Choroid plexus epithelial cell (primary cell): ENCODE data around the gene GRIN3B.
"Not testable (repeated sequence)": the region's sequence is repeated elsewhere in the genome, so short reads cannot be mapped to it uniquely, and the experiment has no call there.

Experiments
- DNase-seq: peaks from one replicate; pipeline ENCODE4 v3.0.0-alpha.2; 2010; ENCODE audit warnings: low read depth
- H3K4me3 ChIP-seq: 2 replicates; pipeline ENCODE4 v1.5.1; 2011; ENCODE audit warnings: low read depth, mild to moderate bottlenecking, control low read depth, low read length, moderate library complexity
- CTCF ChIP-seq: conservative IDR thresholded peaks from 2 replicates; pipeline ENCODE4 v1.5.1; 2011; ENCODE audit warnings: low read depth, mild to moderate bottlenecking, control low read depth, inconsistent platforms, low read length, moderate library complexity

The GRIN3B gene

GRCh38 chr19:954672-955494 lies 45.3 kb upstream of the GRIN3B start:
- H3K4me3 ChIP-seq, result no peak overlapping the region
- no peak for TF ChIP-seq CTCF
- peak; percentile 24 for DNase-seq

DNA sequence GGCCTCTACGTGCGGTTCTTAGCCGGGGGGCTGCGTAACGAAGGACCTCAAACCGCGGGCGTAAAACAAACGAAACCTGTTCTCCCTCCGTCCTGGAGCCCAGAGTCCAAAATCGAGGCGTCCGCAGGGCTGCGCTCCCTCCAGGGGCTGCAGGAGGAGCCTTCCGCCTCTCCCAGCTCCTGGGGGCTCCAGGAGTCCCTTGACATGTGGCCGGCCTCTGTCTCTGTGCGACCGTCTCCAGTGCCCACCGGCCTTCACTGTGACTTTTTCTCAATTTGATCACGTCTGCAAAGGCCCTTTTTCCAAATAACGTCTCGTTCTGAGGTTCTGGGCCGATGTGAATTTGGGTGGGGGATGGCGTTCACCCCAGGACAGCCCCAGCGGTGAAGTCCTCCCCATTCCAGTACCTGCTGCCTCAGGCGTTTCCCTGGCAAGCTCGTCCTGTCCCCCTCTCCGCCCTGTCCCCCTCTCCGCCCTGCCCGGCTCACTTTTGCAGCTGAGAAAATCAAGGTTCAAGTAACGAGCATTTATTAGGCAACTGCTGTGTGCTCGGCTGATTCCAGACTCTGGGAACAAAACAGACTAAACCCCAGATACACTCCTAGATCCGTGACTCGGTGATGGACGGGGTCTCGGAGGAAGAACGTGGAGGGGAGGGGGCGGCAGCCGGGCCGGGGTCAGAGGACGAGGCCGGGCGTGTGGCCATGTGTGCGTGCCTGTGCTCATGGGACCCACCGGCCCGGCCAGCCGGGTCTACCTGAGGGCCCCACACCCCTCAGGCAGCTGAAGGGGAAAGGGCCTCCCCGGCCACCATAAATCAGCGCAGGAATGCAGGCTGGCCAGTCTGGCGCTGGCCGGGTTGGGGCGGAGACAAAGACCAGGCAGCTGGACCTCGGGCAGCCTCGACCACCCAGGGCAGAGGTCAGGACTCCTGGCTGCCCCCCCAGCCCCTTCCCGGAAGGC lies 44.1 kb upstream of the GRIN3B start:
- no peak for DNase-seq
- no peak for TF ChIP-seq CTCF
- H3K4me3 ChIP-seq, result no peak overlapping the region

DNA sequence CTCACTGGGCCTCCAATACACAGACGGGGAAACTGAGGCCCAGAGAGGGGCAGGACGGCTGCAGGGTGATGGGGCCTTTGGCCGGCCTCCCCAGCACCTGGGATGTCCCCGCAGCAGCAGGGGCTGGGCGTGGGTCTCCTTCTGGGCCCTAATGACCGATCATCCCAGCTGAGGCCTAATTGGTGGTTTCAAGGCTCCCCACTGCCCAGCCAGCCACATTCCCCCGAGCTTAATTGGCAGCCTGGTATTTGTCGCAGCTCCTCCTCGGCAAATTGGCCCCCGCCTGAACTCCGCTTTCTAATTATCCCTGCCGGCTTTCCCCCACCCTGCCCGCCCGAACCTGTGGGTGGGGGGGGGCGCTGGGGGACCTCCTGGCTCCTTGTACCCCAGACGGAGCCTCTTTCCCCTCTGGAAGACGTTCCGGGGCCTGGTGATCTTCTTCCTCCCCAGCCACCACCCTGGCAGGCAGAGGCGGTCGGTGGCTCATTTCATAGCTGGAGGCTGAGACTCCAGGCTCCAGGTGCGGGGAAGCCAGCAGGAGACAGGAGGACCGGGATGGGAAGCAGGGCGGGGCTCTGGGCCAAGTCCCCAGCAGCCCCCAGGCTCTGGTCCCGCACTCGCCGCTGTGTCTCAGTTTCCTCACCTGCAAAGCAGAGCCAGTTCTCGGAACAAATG lies 43.3 kb upstream of the GRIN3B start:
- no peak for TF ChIP-seq CTCF
- peak; percentile 36 for DNase-seq
- H3K4me3 ChIP-seq, result no peak overlapping the region

- not testable (repeated sequence) for H3K4me3 ChIP-seq, DNase-seq
Measured at GRCh38 chr19:957578-957977, 42.6 kb upstream of the GRIN3B start.

GRCh38 chr19:958967-959855 lies 41.0 kb upstream of the GRIN3B start:
- no peak for TF ChIP-seq CTCF
- DNase-seq, result peak; percentile 58

DNA sequence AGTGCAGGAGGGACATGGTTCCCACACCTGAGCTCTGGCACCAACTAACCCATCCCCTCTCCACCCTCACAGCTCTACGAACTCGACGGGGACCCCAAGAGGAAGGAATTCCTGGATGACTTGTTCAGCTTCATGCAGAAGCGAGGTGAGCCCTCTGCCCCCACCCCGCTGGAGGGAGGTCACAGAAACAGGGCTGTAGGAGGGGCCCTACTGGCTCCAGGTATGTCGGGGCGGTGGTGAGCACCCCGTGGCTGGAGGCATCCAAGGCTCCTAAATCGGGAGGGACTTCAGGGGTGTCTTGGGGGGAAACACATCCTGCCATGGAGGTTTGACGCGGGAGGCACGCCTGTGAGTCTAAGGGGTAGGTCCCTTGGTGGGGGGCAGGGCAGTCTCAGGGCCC lies 40.2 kb upstream of the GRIN3B start:
- no peak for DNase-seq
- no peak overlapping the region for H3K4me3 ChIP-seq
- no peak for TF ChIP-seq CTCF

More at GRCh38 chr19:958967-959855, 41.0 kb upstream of the GRIN3B start:
- H3K4me3 ChIP-seq, result no peak overlapping the region
